Measurements from ENCODE around the gene INCA1. TPM values are rescaled to one million over a fixed set of nuclear protein-coding genes. Genes with fewer than 3 reads are reported as not detected.

The INCA1 gene
- total and polyA plus RNA-seq, 2 of the 13 experiments (the other 11 are each of a cell fraction or from before 2014, with no cell fraction given), result 0.93 to 2.6 TPM

GRCh38 chr17:4947010-4947410 lies 50.3 kb downstream of the INCA1 start (continued):
- no peak for TF ChIP-seq ZNF691 (CRISPR knock-in tag; IDR thresholded peaks at IDR 0.05; ENCODE audit: borderline replicate concordance, low read depth)
- TF ChIP-seq SRF (IDR thresholded peaks at IDR 0.05; ENCODE audit: low read depth, low read length), result peak; percentile 92
- TF ChIP-seq TBL1XR1 (IDR thresholded peaks at IDR 0.05; ENCODE audit: borderline replicate concordance, low read length, partially characterized antibody), result no peak
- TF ChIP-seq POLR2AphosphoS5 (IDR thresholded peaks at IDR 0.05; ENCODE audit: low read depth, low read length), result peak; percentile 10; the same call in 1 of the 2 replicates
- no peak for TF ChIP-seq FOXP1 (IDR thresholded peaks at IDR 0.05)
- TF ChIP-seq FOXP1 (CRISPR knock-in tag; IDR thresholded peaks at IDR 0.05), result no peak
- TF ChIP-seq ZBTB2 (CRISPR knock-in tag; IDR thresholded peaks at IDR 0.05; ENCODE audit: low read depth), result 0 out of 2 replicates have a peak, but pooled peaks have one; percentile 5
- no peak for TF ChIP-seq SRY (CRISPR knock-in tag; IDR thresholded peaks at IDR 0.05)

- TF ChIP-seq POLR2G (IDR thresholded peaks at IDR 0.05; ENCODE audit: low read depth, low read length) (peak; percentile 63; the same call in 1 of the 2 replicates), PHF8 (CRISPR knock-in tag; IDR thresholded peaks at IDR 0.05) (0 out of 2 replicates have a peak, but pooled peaks have one; percentile 11), SAP130 (CRISPR knock-in tag; IDR thresholded peaks at IDR 0.05; ENCODE audit: low read depth) (0 out of 2 replicates have a peak, but pooled peaks have one; percentile 6), ZNF749 (CRISPR knock-in tag; IDR thresholded peaks at IDR 0.05; ENCODE audit: borderline replicate concordance) (no peak), IKZF1 (IDR thresholded peaks at IDR 0.05) (no peak), KDM5A (IDR thresholded peaks at IDR 0.05; ENCODE audit: borderline replicate concordance, low read length) (peak; percentile 38; the same call in 1 of the 2 replicates), ZNF709 (CRISPR knock-in tag; IDR thresholded peaks at IDR 0.05) (no peak), NFE2L2 (IDR thresholded peaks at IDR 0.05; ENCODE audit: low read length) (no peak), PAWR (CRISPR knock-in tag; IDR thresholded peaks at IDR 0.05; ENCODE audit: borderline replicate concordance) (no peak), POLR2AphosphoS5 (IDR thresholded peaks at IDR 0.05; ENCODE audit: low read depth, low read length) (peak; percentile 13; the same call in 1 of the 2 replicates)
- TF ChIP-seq, protein P1, sequence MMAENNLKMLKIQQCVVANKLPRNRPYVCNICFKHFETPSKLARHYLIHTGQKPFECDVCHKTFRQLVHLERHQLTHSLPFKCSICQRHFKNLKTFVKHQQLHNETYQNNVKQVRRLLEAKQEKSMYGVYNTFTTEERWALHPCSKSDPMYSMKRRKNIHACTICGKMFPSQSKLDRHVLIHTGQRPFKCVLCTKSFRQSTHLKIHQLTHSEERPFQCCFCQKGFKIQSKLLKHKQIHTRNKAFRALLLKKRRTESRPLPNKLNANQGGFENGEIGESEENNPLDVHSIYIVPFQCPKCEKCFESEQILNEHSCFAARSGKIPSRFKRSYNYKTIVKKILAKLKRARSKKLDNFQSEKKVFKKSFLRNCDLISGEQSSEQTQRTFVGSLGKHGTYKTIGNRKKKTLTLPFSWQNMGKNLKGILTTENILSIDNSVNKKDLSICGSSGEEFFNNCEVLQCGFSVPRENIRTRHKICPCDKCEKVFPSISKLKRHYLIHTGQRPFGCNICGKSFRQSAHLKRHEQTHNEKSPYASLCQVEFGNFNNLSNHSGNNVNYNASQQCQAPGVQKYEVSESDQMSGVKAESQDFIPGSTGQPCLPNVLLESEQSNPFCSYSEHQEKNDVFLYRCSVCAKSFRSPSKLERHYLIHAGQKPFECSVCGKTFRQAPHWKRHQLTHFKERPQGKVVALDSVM (CRISPR knock-in tag; IDR thresholded peaks at IDR 0.05), result no peak
- peaks cover 44% of the 10 kb centered on the region for H3K4me1 ChIP-seq (ENCODE audit: insufficient read depth, low read length)
- H3K4me3 ChIP-seq (replicated peaks in 1 of 3; ENCODE audit: insufficient read depth in 1 of 3, low read depth in 2 of 3, low read length in 3 of 3), result peak overlapping the region; percentile 90 to 100 (median 100)
- intact Hi-C loops (cut with micrococcal nuclease; ENCODE audit: unreplicated experiment) (no loop called here), in situ Hi-C loops (cut with HindIII; ENCODE audit: extremely low pct_ligation_motif_present, low pct_unique_long_range_greater_than_20kb) (no loop called here)
- peaks cover 18 to 37% of the 10 kb centered on the region in 2 experiments for H3K36me3 ChIP-seq (replicated peaks in 1 of 2; ENCODE audit: control insufficient read depth in 1 of 2, insufficient read depth in 2 of 2, low read length in 2 of 2)
- no peaks in the 10 kb centered on the region for H3K9me3 ChIP-seq (ENCODE audit: low read length)
- ChIA-PET POLR2A (interaction anchor here (1.2 to 10.0 kb wide), 4 partner anchors 20 to 225 kb away, joined by 3 to 273 read pairs (median 8); partner anchors contain the start of gene SPAG7), CTCF (ENCODE audit: low intra/inter-chr PET ratio, low total read pairs) (no interaction called here)
- no peaks in the 10 kb centered on the region; a peak in 1 of 5 replicates for H3K27me3 ChIP-seq (ENCODE audit: control insufficient read depth in 1 of 2, insufficient read depth in 2 of 2, low read length in 2 of 2)
- DNase-seq (ENCODE audit: low spot score) (no peak), ATAC-seq (no peak), FAIRE-seq (no peak)
- TSS peak; percentile 56 for BruUV-seq (replicated peaks)
- H4K20me1 ChIP-seq (ENCODE audit: insufficient read depth, low read length), result peaks cover 33% of the 10 kb centered on the region
- peak overlapping the region; percentile 54 for H3K27ac ChIP-seq (ENCODE audit: extremely low read length, insufficient read depth, low read length)
- H3K9ac ChIP-seq (ENCODE audit: insufficient read depth, low read depth, low read length), result peak overlapping the region; percentile 74
- 39% methylated on average over 10 of the region's 16 CpGs for WGBS (ENCODE audit: low lambda C conversion rate)
- peak overlapping the region; percentile 96 for H3K4me2 ChIP-seq (ENCODE audit: low read depth, low read length)
- no peak overlapping the region for H2AFZ ChIP-seq (ENCODE audit: low read length)
- peaks cover 55% of the 10 kb centered on the region for H3K79me2 ChIP-seq (ENCODE audit: insufficient read depth, low read length)
Measured at GRCh38 chr17:4946312-4946976, 50.9 kb downstream of the INCA1 start.

All from HepG2 (cell line).